ENCODE measurements around the gene SHROOM2. TPM values are rescaled to one million over a fixed set of nuclear protein-coding genes. Genes with fewer than 3 reads are reported as not detected.

The SHROOM2 gene
- total RNA-seq, 1 experiment from 2014 or later: 13.9 TPM

DNA sequence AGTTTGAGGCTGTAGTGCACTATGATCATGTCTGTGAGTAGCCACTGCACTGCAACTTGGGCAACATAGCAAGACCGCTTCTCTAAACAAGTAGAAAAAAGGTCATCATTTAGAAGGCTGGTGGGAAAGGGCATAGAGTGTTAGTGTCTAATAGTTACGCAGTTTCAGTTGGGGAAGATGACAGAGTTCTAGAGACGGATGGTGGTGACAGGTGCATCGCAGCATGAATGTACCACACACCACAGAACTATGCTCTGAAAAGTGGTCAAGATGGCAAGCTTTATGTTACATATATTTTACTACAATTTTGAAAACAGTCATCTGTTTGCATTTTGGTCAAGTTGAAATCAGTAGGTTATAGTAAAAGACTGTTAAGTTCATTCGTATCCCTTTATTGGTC lies 157.2 kb downstream of the SHROOM2 start:
- peaks cover 56 to 72% (median 71%) of the 10 kb centered on the region in 3 experiments for H3K36me3 Mint-ChIP-seq (ENCODE audit: insufficient read depth in 1 of 3, low read depth in 3 of 3)
- no peak overlapping the region for H3K18ac ChIP-seq (ENCODE audit: insufficient read length, low read depth, low read length)
- H3T11ph ChIP-seq (ENCODE audit: low read length): no peak overlapping the region
- no peaks in the 10 kb centered on the region for H4K20me1 ChIP-seq (ENCODE audit: control insufficient read depth, insufficient read depth, insufficient read length)
- no peaks in the 10 kb centered on the region for H3K4me1 Mint-ChIP-seq
- no peak overlapping the region for H2BK12ac ChIP-seq (ENCODE audit: insufficient read length, low read depth, low read length)
- H3K4me3 Mint-ChIP-seq: no peak overlapping the region
- H3K79me2 ChIP-seq (ENCODE audit: insufficient read depth, low read length): no peaks in the 10 kb centered on the region
- H3K27me3 Mint-ChIP-seq (ENCODE audit: low read depth): no peaks in the 10 kb centered on the region; the same call in 1 of the 2 replicates
- H4K91ac ChIP-seq (ENCODE audit: insufficient read length, low read depth, low read length): no peak overlapping the region
- H3K4me2 ChIP-seq (ENCODE audit: insufficient read depth, insufficient read length, low read length): no peak overlapping the region
- H4K5ac ChIP-seq (ENCODE audit: insufficient read length, low read depth, low read length): no peak overlapping the region
- H3K27ac Mint-ChIP-seq: no peak overlapping the region
- H3K14ac ChIP-seq (ENCODE audit: insufficient read depth, low read length): no peak overlapping the region
- no CpG with 5 or more reads among the region's 5 CpGs for WGBS (ENCODE audit: extremely low coverage, insufficient read length, low lambda C conversion rate)
- H3K79me1 ChIP-seq (ENCODE audit: insufficient read depth, low read depth, low read length, poor library complexity, severe bottlenecking): no peaks in the 10 kb centered on the region
- H2AFZ ChIP-seq (ENCODE audit: low read length): no peak overlapping the region
- no peak overlapping the region for H2AK5ac ChIP-seq (ENCODE audit: insufficient read length, low read length)
- no peak overlapping the region for H3K56ac ChIP-seq (ENCODE audit: insufficient read length, low read depth, low read length)
- H2BK5ac ChIP-seq (ENCODE audit: insufficient read length, low read length): no peak overlapping the region
- no peak overlapping the region for H3K9ac ChIP-seq (ENCODE audit: extremely low read depth, insufficient read length, low read length)
- H4K8ac ChIP-seq (replicated peaks; ENCODE audit: insufficient read length, low read depth, low read length): no peak overlapping the region
- H2BK15ac ChIP-seq (ENCODE audit: low read depth, low read length): no peak overlapping the region
- H3K9me3 ChIP-seq (ENCODE audit: control insufficient read depth, low read depth, low read length): no peaks in the 10 kb centered on the region
- H3K4me1 ChIP-seq (ENCODE audit: insufficient read depth, low read length): no peaks in the 10 kb centered on the region
- peaks cover 18 to 57% of the 10 kb centered on the region in 2 experiments for H3K9me3 Mint-ChIP-seq
- no peak overlapping the region for H3K4ac ChIP-seq (ENCODE audit: low read depth, low read length)
- no peak for TF ChIP-seq CTCF (conservative IDR thresholded peaks at IDR 0.05)
- no peak overlapping the region for H3K27ac ChIP-seq (ENCODE audit: insufficient read length, low read depth, low read length)
- H3K23ac ChIP-seq (ENCODE audit: insufficient read length, low read depth, low read length): no peak overlapping the region
- DNase-seq: no peak
- H3K27me3 ChIP-seq (ENCODE audit: insufficient read depth, low read length): no peaks in the 10 kb centered on the region
- H2BK20ac ChIP-seq (ENCODE audit: low read depth, low read length, poor library complexity, severe bottlenecking): no peak overlapping the region
- no peak overlapping the region for H2BK120ac ChIP-seq (ENCODE audit: low read depth, low read length, poor library complexity, severe bottlenecking)
- no peaks in the 10 kb centered on the region for H3K23me2 ChIP-seq (ENCODE audit: insufficient read length, low read depth, low read length, poor library complexity, severe bottlenecking)
